Activated T-cell treated with anti-CD3 and anti-CD28 coated beads, Interleukin-2, amount 50 U/mL, for 24 hours (primary cell): ENCODE results near the gene EPDR1.

Experiments used
- DNase-seq: peaks from one replicate; pipeline ENCODE4 v3.0.0-alpha.2; 2020
- H3K27ac Mint-ChIP-seq: 2 replicates; pipeline ENCODE4 v1.8.0; 2020; ENCODE audit warnings: mild to moderate bottlenecking, mixed read lengths
- H3K27me3 Mint-ChIP-seq: 2 replicates; pipeline ENCODE4 v1.8.0; 2020; ENCODE audit warnings: mixed read lengths
- H3K36me3 Mint-ChIP-seq: 2 replicates; pipeline ENCODE4 v1.8.0; 2020; ENCODE audit warnings: low read depth, mixed read lengths
- H3K4me1 Mint-ChIP-seq: 2 replicates; pipeline ENCODE4 v1.8.0; 2020; ENCODE audit warnings: low read depth, mixed read lengths
- H3K4me3 Mint-ChIP-seq: 2 replicates; pipeline ENCODE4 v1.8.0; 2020; ENCODE audit warnings: mild to moderate bottlenecking, moderate library complexity, mixed read lengths
- H3K9me3 Mint-ChIP-seq: 2 replicates; pipeline ENCODE4 v1.8.0; 2020; ENCODE audit warnings: mixed read lengths

The EPDR1 gene

DNA sequence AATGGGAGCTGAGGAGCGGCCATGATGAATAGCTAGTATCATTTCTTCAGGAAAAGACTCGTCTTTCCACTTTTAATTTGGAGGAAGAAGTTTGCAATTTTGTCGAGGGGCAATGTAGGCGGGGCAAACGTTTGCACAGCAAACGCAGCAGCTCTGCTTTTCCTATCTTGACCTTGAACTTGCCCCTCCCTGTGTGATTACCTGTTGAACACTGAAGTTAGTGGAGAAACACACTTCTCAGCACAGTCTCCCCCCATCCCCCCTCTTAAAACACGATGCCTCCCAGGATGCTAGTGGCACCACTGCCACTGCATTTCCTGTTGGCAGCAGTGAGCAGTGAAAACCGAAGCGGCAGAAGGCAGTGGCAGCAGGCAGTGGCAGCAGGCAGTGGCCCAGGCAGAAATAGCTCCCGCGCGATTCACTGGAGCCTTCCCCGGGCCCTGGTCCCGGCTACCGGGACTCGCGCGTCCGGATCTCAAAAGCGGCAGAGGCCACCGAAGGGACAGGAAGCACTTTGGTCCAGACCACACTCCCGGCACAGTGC is at the start of gene EPDR1:
Gene EPDR1 (plus strand): TSS at position 336 of the 544 bp plus-strand sequence. CDS start 300 bp downstream, outside the sequence.
- Mint-ChIP-seq H3K27ac (no peak within 1 kb of the TSS), H3K27me3 (peaks cover 79% of the 10 kb centered on the region), H3K4me3 (peak within 1 kb of the TSS; percentile 76), H3K9me3 (no peaks in the 10 kb centered on the region), H3K4me1 (peaks cover 22% of the 10 kb centered on the region), H3K36me3 (no peaks in the 10 kb centered on the region)
- DNase-seq: peak; percentile 55

- no peak for DNase-seq
- H3K4me1 Mint-ChIP-seq: no peaks in the 10 kb centered on the region
- peaks cover 2% of the 10 kb centered on the region for H3K9me3 Mint-ChIP-seq
- peaks cover 3% of the 10 kb centered on the region for H3K27me3 Mint-ChIP-seq
- H3K4me3 Mint-ChIP-seq: no peak overlapping the region
- H3K36me3 Mint-ChIP-seq: no peaks in the 10 kb centered on the region
- H3K27ac Mint-ChIP-seq: no peak overlapping the region
Observed at GRCh38 chr7:37882086-37882485, 38.4 kb upstream of the EPDR1 start.

- H3K4me1 Mint-ChIP-seq: no peaks in the 10 kb centered on the region
- no peak overlapping the region for H3K4me3 Mint-ChIP-seq
- no peak for DNase-seq
- no peak overlapping the region for H3K27ac Mint-ChIP-seq
- H3K27me3 Mint-ChIP-seq: peaks cover 9% of the 10 kb centered on the region
- no peaks in the 10 kb centered on the region for H3K9me3 Mint-ChIP-seq
- H3K36me3 Mint-ChIP-seq: no peaks in the 10 kb centered on the region
Observed at GRCh38 chr7:37893359-37893758, 27.1 kb upstream of the EPDR1 start.

- no peak for DNase-seq
- H3K4me3 Mint-ChIP-seq: no peak overlapping the region
- no peaks in the 10 kb centered on the region for H3K4me1 Mint-ChIP-seq
- H3K27ac Mint-ChIP-seq: no peak overlapping the region
- no peaks in the 10 kb centered on the region for H3K36me3 Mint-ChIP-seq
- peaks cover 9% of the 10 kb centered on the region for H3K27me3 Mint-ChIP-seq
- no peaks in the 10 kb centered on the region for H3K9me3 Mint-ChIP-seq
Observed at GRCh38 chr7:37894671-37895070, 25.8 kb upstream of the EPDR1 start.

GRCh38 chr7:37899712-37900247 is 20.7 kb upstream of the EPDR1 start:
- H3K9me3 Mint-ChIP-seq: no peaks in the 10 kb centered on the region
- H3K36me3 Mint-ChIP-seq: no peaks in the 10 kb centered on the region
- H3K27ac Mint-ChIP-seq: no peak overlapping the region
- H3K27me3 Mint-ChIP-seq: peaks cover 3% of the 10 kb centered on the region
- H3K4me3 Mint-ChIP-seq: no peak overlapping the region
- DNase-seq: no peak
- peaks cover 2% of the 10 kb centered on the region for H3K4me1 Mint-ChIP-seq

DNA sequence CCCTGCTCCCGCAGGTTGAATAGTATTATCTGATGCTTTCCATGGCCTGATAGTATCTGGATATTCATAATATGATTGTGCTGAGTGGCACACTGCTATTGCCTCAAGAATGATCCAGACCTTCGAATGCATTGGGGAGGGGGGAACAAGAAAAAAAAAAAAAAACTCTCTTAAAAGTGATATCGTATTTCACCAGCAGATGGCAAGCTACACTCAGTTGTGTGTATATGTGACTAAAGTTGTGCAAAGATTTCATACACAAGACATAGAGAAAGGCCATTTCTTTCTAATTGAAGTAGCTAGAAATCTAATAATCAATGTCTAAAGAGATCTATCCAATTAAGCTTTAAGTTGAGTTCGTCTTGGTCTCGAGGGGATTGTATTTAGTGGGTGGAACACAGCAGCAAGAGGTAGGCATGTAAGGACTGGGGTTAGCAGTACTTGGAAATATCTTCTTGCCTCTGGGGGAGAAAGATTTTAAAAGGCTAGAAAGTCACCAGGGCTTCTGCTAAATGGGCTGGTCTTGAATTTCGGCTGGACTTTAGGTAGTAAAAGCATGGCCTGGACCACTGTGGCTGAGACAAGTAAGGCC is 19.1 kb upstream of the EPDR1 start:
- H3K36me3 Mint-ChIP-seq: no peaks in the 10 kb centered on the region
- H3K9me3 Mint-ChIP-seq: no peaks in the 10 kb centered on the region
- no peak for DNase-seq
- H3K4me1 Mint-ChIP-seq: peaks cover 2% of the 10 kb centered on the region
- no peak overlapping the region for H3K4me3 Mint-ChIP-seq
- no peak overlapping the region for H3K27ac Mint-ChIP-seq
- H3K27me3 Mint-ChIP-seq: peaks cover 5% of the 10 kb centered on the region

DNA sequence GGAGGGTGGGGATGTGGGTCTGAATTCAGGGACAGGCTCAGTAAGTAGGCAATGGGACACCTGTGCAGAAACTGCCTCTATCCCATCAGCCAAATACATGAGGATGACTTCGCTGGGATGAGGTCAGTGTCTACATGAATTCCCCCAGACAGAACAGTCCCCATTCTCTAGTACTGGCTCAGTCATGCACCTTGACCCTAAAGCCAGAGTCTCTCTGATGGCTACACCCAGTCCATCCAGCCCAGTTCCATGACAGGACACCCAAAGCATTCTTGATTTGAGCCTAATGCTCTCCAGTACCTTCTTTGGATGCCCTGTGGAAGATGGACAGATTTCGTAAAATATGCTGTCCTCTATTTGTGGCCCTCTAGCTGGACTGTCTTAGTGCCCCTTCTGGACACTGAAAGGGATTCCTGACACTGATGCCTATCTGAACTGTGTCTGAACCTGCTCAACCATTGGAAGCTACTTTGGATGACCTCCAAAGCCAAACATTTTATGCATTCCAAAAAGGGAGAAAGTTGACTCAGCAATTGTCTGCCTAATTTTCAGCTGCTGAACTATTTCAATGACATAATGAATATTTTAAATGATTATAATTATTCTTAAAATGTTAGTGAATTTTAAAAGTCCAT is 18.4 kb upstream of the EPDR1 start:
- Mint-ChIP-seq H3K36me3 (no peaks in the 10 kb centered on the region), H3K4me3 (no peak overlapping the region), H3K27ac (no peak overlapping the region), H3K9me3 (no peaks in the 10 kb centered on the region), H3K4me1 (peaks cover 2% of the 10 kb centered on the region), H3K27me3 (peaks cover 7% of the 10 kb centered on the region)
- DNase-seq: no peak

DNA sequence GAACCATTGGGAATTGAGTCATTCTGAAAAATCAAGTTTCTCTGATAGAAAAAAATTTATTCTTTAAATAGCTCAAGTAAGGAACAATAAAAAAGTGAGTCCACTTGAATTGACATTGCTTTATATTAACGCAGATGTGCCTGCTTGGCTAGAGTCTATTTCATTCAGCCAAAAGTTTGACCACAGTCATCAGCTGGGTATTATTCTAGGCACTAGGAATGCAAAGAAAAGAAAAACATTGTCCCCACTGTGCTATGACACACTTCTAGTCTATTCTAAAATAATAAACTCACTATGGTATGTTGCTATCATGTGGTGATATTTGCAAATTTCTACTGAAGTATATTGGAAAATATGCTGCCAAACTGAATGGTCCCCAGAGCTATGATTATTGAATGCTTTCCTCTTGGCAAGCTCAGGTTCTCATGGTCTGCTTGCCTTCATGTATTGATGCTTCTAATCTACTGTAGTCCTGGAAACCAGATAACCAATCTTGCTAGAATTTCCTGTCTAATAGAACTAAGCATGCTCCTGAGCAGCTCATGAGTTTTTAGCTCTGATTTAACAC is 12.1 kb upstream of the EPDR1 start:
- DNase-seq: no peak
- H3K4me3 Mint-ChIP-seq: no peak overlapping the region
- no peaks in the 10 kb centered on the region for H3K4me1 Mint-ChIP-seq
- H3K27ac Mint-ChIP-seq: no peak overlapping the region
- H3K27me3 Mint-ChIP-seq: peaks cover 22% of the 10 kb centered on the region
- H3K36me3 Mint-ChIP-seq: no peaks in the 10 kb centered on the region
- H3K9me3 Mint-ChIP-seq: no peaks in the 10 kb centered on the region

DNA sequence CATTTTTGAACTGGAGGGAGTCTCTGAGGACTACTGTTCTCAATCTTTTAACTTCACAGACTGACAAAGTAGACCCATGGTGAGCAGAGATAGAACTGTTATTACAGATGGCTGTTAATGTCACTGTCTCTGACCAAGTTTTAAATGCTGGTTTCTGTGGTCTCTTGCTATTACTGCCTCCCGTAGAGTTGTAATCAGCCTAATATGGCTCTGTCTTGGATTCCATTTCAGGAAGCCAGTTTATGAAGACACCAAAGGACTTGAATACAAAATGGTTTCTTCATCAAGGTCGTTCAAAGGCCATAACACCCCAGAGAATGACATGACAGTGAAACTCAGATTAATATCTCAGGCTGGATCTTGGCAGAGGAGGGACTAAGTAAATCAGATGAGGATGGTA is 7.7 kb upstream of the EPDR1 start:
- H3K4me1 Mint-ChIP-seq: peaks cover 12% of the 10 kb centered on the region
- DNase-seq: no peak
- H3K27me3 Mint-ChIP-seq: peaks cover 54% of the 10 kb centered on the region
- no peak overlapping the region for H3K27ac Mint-ChIP-seq
- no peaks in the 10 kb centered on the region for H3K9me3 Mint-ChIP-seq
- no peaks in the 10 kb centered on the region for H3K36me3 Mint-ChIP-seq
- H3K4me3 Mint-ChIP-seq: no peak overlapping the region

DNA sequence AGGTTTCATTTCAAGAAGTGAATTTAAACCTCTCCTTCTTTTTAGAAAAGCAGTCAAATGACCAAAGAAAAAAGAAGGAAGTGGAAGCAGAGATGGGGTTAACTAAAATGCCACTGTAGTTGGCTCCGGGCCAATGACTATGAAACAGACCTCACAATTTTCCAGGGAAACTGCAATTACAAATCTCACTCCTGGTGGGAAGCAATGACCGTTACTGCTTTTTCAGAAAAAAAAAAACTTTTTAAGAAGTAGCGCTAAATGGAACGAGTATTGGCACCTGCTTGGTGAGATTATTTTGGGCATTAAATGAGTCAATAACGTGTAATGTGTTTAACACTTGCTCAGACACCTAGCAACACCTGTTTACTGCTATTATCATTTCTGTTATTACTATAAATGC is 5.0 kb upstream of the EPDR1 start:
- no peak for DNase-seq
- Mint-ChIP-seq H3K36me3 (no peaks in the 10 kb centered on the region), H3K27me3 (peaks cover 80% of the 10 kb centered on the region), H3K4me3 (no peak overlapping the region), H3K4me1 (peaks cover 14% of the 10 kb centered on the region), H3K9me3 (no peaks in the 10 kb centered on the region), H3K27ac (no peak overlapping the region)

DNA sequence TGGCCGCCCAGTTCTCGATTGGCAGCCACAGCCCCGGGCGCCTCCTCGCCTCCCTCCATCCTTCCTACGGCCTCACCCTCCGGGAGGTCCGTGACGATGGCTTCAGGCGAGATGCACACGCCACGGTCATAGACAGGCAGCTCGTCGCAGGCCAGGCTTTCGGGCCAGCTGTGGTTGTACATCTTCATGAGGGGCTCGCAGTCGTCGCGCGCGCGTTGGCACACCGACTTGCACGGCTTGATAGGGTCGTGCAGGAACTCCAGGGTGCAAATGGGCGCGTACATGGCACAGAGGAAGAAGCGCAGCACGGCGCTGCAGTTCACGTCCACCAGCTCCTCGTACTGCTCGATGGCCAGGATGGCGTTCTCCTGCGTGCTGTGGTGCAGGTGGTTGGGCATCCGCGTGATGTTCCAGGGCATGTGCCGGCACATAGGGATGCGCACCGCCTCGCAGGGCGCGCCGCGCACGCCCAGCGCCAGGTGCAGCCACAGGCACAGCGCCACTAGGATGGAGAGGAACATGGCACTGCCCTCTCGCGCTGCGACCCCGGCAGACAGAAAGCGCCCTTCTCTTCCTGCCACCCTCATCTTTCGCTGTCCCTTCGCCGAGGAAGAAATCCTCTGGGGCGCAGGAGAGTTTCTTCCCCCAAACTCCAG is 4.3 kb upstream of the EPDR1 start:
- H3K9me3 Mint-ChIP-seq: no peaks in the 10 kb centered on the region
- H3K27me3 Mint-ChIP-seq: peaks cover 76% of the 10 kb centered on the region

GRCh38 chr7:37916673-37917660 is 3.5 kb upstream of the EPDR1 start, which contains the start of gene SFRP4:
Gene SFRP4 (minus strand): TSS chr7:37916817. CDS start chr7:37916537, 280 bp downstream.
- Mint-ChIP-seq H3K27ac (no peak within 1 kb of the TSS), H3K27me3 (peaks cover 80% of the 10 kb centered on the region), H3K36me3 (no peaks in the 10 kb centered on the region), H3K4me1 (peaks cover 21% of the 10 kb centered on the region), H3K4me3 (peak within 1 kb of the TSS; percentile 30), H3K9me3 (no peaks in the 10 kb centered on the region)
- DNase-seq: peak; percentile 30

More for the DNA sequence above, 4.3 kb upstream of the EPDR1 start:
- H3K27ac Mint-ChIP-seq: no peak overlapping the region
- peak; percentile 28 for DNase-seq
- peak overlapping the region; percentile 30 for H3K4me3 Mint-ChIP-seq
- H3K36me3 Mint-ChIP-seq: no peaks in the 10 kb centered on the region
- H3K4me1 Mint-ChIP-seq: peaks cover 16% of the 10 kb centered on the region

DNA sequence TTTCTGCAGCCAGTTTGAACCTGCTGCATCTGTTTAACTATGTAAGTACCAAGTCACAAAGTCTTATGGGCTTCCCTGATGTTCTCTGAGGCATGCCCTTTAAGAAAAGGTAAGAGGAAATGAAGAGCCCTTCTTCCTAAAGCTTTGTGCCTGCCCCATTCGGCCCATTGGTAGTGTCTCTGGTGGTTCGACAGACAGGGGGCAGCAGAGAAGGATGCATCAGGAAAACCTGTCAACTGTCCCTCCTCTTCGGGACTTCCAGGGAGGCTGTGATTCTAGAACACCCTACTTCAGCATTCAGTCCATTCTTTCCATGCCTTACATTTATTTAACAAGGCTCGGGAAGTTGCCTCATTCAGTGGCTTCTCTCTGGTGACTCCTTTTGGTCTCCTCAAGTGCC is 1.9 kb upstream of the EPDR1 start:
- no peak for DNase-seq
- Mint-ChIP-seq H3K4me3 (no peak overlapping the region), H3K27me3 (peaks cover 84% of the 10 kb centered on the region)

More for the DNA sequence above, 1.9 kb upstream of the EPDR1 start:
- Mint-ChIP-seq H3K9me3 (no peaks in the 10 kb centered on the region), H3K27ac (no peak overlapping the region), H3K4me1 (peaks cover 22% of the 10 kb centered on the region), H3K36me3 (no peaks in the 10 kb centered on the region)
